WTC11 (cell line): ENCODE measurements around the gene SLC46A3.

Experiments used
- CREB1 ChIP-seq: sonication (generic); formaldehyde crosslinking; IDR thresholded peaks from 2 replicates; pipeline ENCODE4 v1.8.0; 2023; ENCODE audit warnings: mild to moderate bottlenecking, missing genetic modification reagents
- ETV6 ChIP-seq: sonication (generic); formaldehyde crosslinking; IDR thresholded peaks from 2 replicates; pipeline ENCODE4 v1.8.1; 2022; ENCODE audit warnings: mild to moderate bottlenecking, missing genetic modification reagents
- NFE2L1 ChIP-seq: sonication (generic); formaldehyde crosslinking; IDR thresholded peaks from 2 replicates; pipeline ENCODE4 v1.8.1; 2023; ENCODE audit warnings: missing genetic modification reagents
- TP53 ChIP-seq: sonication (generic); formaldehyde crosslinking; IDR thresholded peaks from 2 replicates; pipeline ENCODE4 v1.8.1; 2023; ENCODE audit warnings: mild to moderate bottlenecking, missing genetic modification reagents
- TF ChIP-seq, protein P1 (sequence below): sonication (generic); formaldehyde crosslinking; IDR thresholded peaks from 2 replicates; pipeline ENCODE4 v1.8.1; 2023; ENCODE audit warnings: mild to moderate bottlenecking, missing genetic modification reagents
- TF ChIP-seq, protein P2 (sequence below): fragments of 200-600 bp; IDR thresholded peaks from 2 replicates; pipeline ENCODE4 v1.8.0; 2022; ENCODE audit warnings: antibody characterized with exemption
- TF ChIP-seq, protein P3 (sequence below): sonication (generic); formaldehyde crosslinking; IDR thresholded peaks from 2 replicates; pipeline ENCODE4 v1.8.1; 2023; ENCODE audit warnings: mild to moderate bottlenecking, moderate library complexity, missing genetic modification reagents

DNA sequence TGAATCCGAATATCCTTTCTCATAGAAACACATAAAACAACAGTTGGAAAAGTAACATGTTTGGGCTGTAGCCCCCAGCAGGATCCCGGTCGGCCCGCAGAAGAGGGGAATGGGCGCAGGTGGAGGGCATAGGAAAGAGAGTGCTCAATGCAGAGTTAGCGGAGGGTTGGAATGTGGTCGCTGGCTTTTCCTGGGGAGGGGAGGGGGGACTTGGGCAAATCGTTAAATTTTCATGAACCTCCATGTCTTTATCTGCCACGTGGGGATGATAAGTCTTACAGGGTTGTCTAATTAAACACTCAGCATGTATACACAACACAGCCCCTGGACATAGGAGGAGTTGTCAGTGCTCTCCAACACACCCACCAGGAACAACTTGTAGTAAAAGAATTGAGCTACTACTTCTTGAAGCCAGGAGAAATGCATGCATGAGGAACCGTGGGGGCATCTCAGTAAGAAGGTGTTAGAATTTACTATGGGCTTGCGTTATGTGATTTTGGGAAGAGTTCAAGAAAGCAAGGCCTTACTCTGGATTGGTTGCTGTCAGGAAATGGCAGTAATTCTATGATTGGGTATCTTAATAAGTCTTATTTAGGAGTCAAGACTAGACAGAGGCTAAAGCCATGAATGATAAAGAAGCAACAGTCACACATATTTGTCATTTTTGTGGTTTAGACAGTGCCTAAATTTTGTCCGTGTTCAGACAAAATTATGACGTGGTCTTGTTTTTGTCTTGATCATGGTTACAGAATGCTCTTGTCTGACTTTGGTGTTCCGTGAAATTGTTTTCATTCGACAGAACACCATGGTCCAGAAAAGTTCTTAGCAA lies 671 bp upstream of the SLC46A3 start:
- TF ChIP-seq CREB1 (CRISPR knock-in tag) (no peak), NFE2L1 (no peak), ETV6 (CRISPR knock-in tag) (no peak), TP53 (CRISPR knock-in tag) (no peak)
- TF ChIP-seq, protein P1, sequence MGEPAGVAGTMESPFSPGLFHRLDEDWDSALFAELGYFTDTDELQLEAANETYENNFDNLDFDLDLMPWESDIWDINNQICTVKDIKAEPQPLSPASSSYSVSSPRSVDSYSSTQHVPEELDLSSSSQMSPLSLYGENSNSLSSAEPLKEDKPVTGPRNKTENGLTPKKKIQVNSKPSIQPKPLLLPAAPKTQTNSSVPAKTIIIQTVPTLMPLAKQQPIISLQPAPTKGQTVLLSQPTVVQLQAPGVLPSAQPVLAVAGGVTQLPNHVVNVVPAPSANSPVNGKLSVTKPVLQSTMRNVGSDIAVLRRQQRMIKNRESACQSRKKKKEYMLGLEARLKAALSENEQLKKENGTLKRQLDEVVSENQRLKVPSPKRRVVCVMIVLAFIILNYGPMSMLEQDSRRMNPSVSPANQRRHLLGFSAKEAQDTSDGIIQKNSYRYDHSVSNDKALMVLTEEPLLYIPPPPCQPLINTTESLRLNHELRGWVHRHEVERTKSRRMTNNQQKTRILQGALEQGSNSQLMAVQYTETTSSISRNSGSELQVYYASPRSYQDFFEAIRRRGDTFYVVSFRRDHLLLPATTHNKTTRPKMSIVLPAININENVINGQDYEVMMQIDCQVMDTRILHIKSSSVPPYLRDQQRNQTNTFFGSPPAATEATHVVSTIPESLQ: no peak
- TF ChIP-seq, protein P2, sequence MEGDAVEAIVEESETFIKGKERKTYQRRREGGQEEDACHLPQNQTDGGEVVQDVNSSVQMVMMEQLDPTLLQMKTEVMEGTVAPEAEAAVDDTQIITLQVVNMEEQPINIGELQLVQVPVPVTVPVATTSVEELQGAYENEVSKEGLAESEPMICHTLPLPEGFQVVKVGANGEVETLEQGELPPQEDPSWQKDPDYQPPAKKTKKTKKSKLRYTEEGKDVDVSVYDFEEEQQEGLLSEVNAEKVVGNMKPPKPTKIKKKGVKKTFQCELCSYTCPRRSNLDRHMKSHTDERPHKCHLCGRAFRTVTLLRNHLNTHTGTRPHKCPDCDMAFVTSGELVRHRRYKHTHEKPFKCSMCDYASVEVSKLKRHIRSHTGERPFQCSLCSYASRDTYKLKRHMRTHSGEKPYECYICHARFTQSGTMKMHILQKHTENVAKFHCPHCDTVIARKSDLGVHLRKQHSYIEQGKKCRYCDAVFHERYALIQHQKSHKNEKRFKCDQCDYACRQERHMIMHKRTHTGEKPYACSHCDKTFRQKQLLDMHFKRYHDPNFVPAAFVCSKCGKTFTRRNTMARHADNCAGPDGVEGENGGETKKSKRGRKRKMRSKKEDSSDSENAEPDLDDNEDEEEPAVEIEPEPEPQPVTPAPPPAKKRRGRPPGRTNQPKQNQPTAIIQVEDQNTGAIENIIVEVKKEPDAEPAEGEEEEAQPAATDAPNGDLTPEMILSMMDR: no peak
- TF ChIP-seq, protein P3, sequence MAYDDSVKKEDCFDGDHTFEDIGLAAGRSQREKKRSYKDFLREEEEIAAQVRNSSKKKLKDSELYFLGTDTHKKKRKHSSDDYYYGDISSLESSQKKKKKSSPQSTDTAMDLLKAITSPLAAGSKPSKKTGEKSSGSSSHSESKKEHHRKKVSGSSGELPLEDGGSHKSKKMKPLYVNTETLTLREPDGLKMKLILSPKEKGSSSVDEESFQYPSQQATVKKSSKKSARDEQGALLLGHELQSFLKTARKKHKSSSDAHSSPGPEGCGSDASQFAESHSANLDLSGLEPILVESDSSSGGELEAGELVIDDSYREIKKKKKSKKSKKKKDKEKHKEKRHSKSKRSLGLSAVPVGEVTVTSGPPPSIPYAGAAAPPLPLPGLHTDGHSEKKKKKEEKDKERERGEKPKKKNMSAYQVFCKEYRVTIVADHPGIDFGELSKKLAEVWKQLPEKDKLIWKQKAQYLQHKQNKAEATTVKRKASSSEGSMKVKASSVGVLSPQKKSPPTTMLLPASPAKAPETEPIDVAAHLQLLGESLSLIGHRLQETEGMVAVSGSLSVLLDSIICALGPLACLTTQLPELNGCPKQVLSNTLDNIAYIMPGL (CRISPR knock-in tag): no peak
